ENCODE results near the gene MBOAT2. TPM values are rescaled to one million over a fixed set of nuclear protein-coding genes. Genes with fewer than 3 reads are reported as not detected.

MBOAT2 gene
- total RNA-seq, 1 experiment from 2014 or later, result 16.8 TPM

- H3K4me3 ChIP-seq (replicated peaks in 1 of 2; ENCODE audit: low read depth in 1 of 2, low read length in 2 of 2), result no peak overlapping the region
- no peak for DNase-seq (ENCODE audit: low read depth, low spot score)
- peaks cover 21% of the 10 kb centered on the region for H3K79me2 ChIP-seq (ENCODE audit: insufficient read depth, low read length)
- no peak for ATAC-seq
- H3K36me3 ChIP-seq (ENCODE audit: control insufficient read depth in 1 of 2, insufficient read depth in 2 of 2, low read length in 2 of 2), result no peaks in the 10 kb centered on the region
- H2AFZ ChIP-seq (ENCODE audit: low read depth, low read length, poor library complexity, severe bottlenecking), result no peak overlapping the region
- peaks cover 3% of the 10 kb centered on the region; the same call in 1 of the 2 replicates for H4K20me1 ChIP-seq (ENCODE audit: insufficient read depth)
- ChIA-PET CTCF (no interaction called here), POLR2A (no interaction called here), RAD21 (ENCODE audit: low non-redundant PET in 1 of 2, low total read pairs in 2 of 2, uncharacterized antibody in 2 of 2, unreplicated experiment in 2 of 2) (no interaction called here)
- no peak for TF ChIP-seq SIN3A (IDR thresholded peaks at IDR 0.05; ENCODE audit: low read depth)
- no peak for TF ChIP-seq REST (IDR thresholded peaks at IDR 0.05; ENCODE audit: low read depth)
- TF ChIP-seq SRF (IDR thresholded peaks at IDR 0.05; ENCODE audit: low read depth), result no peak
- TF ChIP-seq ZFX (IDR thresholded peaks at IDR 0.05), result no peak
- TF ChIP-seq EZH2phosphoT487 (IDR thresholded peaks at IDR 0.05; ENCODE audit: borderline replicate concordance), result no peak
- TF ChIP-seq POLR2AphosphoS5 (IDR thresholded peaks at IDR 0.05; ENCODE audit: low read depth, low read length), result no peak
- H3K4me1 ChIP-seq (ENCODE audit: control insufficient read depth in 1 of 2, insufficient read depth in 2 of 2, low read length in 2 of 2), result no peaks in the 10 kb centered on the region
- no peaks in the 10 kb centered on the region for H3K27me3 ChIP-seq (ENCODE audit: insufficient read depth, low read length)
- no peak overlapping the region for H3K4me2 ChIP-seq (ENCODE audit: low read length)
- no peaks in the 10 kb centered on the region for H3K9me2 ChIP-seq (ENCODE audit: insufficient read depth)
- H3K9me3 ChIP-seq (ENCODE audit: control insufficient read depth in 1 of 2, insufficient read depth in 1 of 2, low read depth in 1 of 2, low read length in 2 of 2), result no peaks in the 10 kb centered on the region
- H3K27ac ChIP-seq (ENCODE audit: low read depth, low read length), result no peak overlapping the region
- no peak overlapping the region for H3K9ac ChIP-seq (ENCODE audit: low read length)
- BruUV-seq (replicated peaks), result no TSS peak
- intact Hi-C loops (cut with micrococcal nuclease), result no loop called here
These were observed 9.6 kb downstream of the MBOAT2 start for GRCh38 chr2:8993902-8994278.

All from HCT116 (cell line).